ENCODE measurements around the gene CEPT1.

CEPT1 gene

GRCh38 chr1:111099289-111099688 is 40.7 kb upstream of the CEPT1 start:
- Histone ChIP-seq H3K9me3 (ENCODE audit: low read length) (peaks cover 22% of the 10 kb centered on the region), H3K27ac (ENCODE audit: low read depth, low read length, poor library complexity, severe bottlenecking) (no peak overlapping the region)

GRCh38 chr1:111101854-111102642 is 38.0 kb upstream of the CEPT1 start:
- Histone ChIP-seq H3K4me3 (ENCODE audit: low read depth, low read length, poor library complexity, severe bottlenecking) (no peak overlapping the region), H3K9me2 (ENCODE audit: low read depth, low read length) (no peaks in the 10 kb centered on the region), H3K27me3 (ENCODE audit: insufficient read depth, low read length) (no peaks in the 10 kb centered on the region), H3K4me2 (ENCODE audit: low read length) (no peak overlapping the region), H3K27ac (ENCODE audit: low read depth, low read length, poor library complexity, severe bottlenecking) (no peak overlapping the region), H3F3A (ENCODE audit: insufficient read depth, low read length) (no peaks in the 10 kb centered on the region), H3K4me1 (ENCODE audit: insufficient read depth, low read length, severe bottlenecking) (no peaks in the 10 kb centered on the region), H4K20me1 (ENCODE audit: insufficient read depth, low read length) (no peaks in the 10 kb centered on the region), H3K36me3 (ENCODE audit: insufficient read depth, low read length) (no peaks in the 10 kb centered on the region), H3K9ac (ENCODE audit: low read length) (no peak overlapping the region), H3K9me3 (ENCODE audit: low read length) (peaks cover 22% of the 10 kb centered on the region), H2AFZ (ENCODE audit: low read length) (no peak overlapping the region), H3K79me2 (ENCODE audit: insufficient read depth, low read length) (no peaks in the 10 kb centered on the region)
- TF ChIP-seq CTCF (IDR thresholded peaks at IDR 0.05; ENCODE audit: low read length), result no peak
- no peak for TF ChIP-seq EZH2 (IDR thresholded peaks at IDR 0.05; ENCODE audit: borderline replicate concordance, low read length)

More at GRCh38 chr1:111099289-111099688, 40.7 kb upstream of the CEPT1 start:
- no peaks in the 10 kb centered on the region for H3K4me1 ChIP-seq (ENCODE audit: insufficient read depth, low read length, severe bottlenecking)
- H2AFZ ChIP-seq (ENCODE audit: low read length), result no peak overlapping the region
- H3K36me3 ChIP-seq (ENCODE audit: insufficient read depth, low read length), result no peaks in the 10 kb centered on the region
- TF ChIP-seq EZH2 (IDR thresholded peaks at IDR 0.05; ENCODE audit: borderline replicate concordance, low read length) (no peak), CTCF (IDR thresholded peaks at IDR 0.05; ENCODE audit: low read length) (no peak)
- H3K79me2 ChIP-seq (ENCODE audit: insufficient read depth, low read length), result no peaks in the 10 kb centered on the region
- no peaks in the 10 kb centered on the region for H3K9me2 ChIP-seq (ENCODE audit: low read depth, low read length)
- H3K4me2 ChIP-seq (ENCODE audit: low read length), result no peak overlapping the region
- H4K20me1 ChIP-seq (ENCODE audit: insufficient read depth, low read length), result no peaks in the 10 kb centered on the region
- H3K4me3 ChIP-seq (ENCODE audit: low read depth, low read length, poor library complexity, severe bottlenecking), result no peak overlapping the region
- no peak overlapping the region for H3K9ac ChIP-seq (ENCODE audit: low read length)
- no peaks in the 10 kb centered on the region for H3K27me3 ChIP-seq (ENCODE audit: insufficient read depth, low read length)
- no peaks in the 10 kb centered on the region for H3F3A ChIP-seq (ENCODE audit: insufficient read depth, low read length)

- no peaks in the 10 kb centered on the region for H3F3A ChIP-seq (ENCODE audit: insufficient read depth, low read length)
- H3K27me3 ChIP-seq (ENCODE audit: insufficient read depth, low read length), result no peaks in the 10 kb centered on the region
- H4K20me1 ChIP-seq (ENCODE audit: insufficient read depth, low read length), result no peaks in the 10 kb centered on the region
- peaks cover 12% of the 10 kb centered on the region for H3K9me3 ChIP-seq (ENCODE audit: low read length)
- H3K4me2 ChIP-seq (ENCODE audit: low read length), result no peak overlapping the region
- no peak overlapping the region for H3K4me3 ChIP-seq (ENCODE audit: low read depth, low read length, poor library complexity, severe bottlenecking)
- H3K9me2 ChIP-seq (ENCODE audit: low read depth, low read length), result no peaks in the 10 kb centered on the region
- no peaks in the 10 kb centered on the region for H3K79me2 ChIP-seq (ENCODE audit: insufficient read depth, low read length)
- no peak overlapping the region for H2AFZ ChIP-seq (ENCODE audit: low read length)
- H3K4me1 ChIP-seq (ENCODE audit: insufficient read depth, low read length, severe bottlenecking), result no peaks in the 10 kb centered on the region
- no peaks in the 10 kb centered on the region for H3K36me3 ChIP-seq (ENCODE audit: insufficient read depth, low read length)
- TF ChIP-seq CTCF (IDR thresholded peaks at IDR 0.05; ENCODE audit: low read length) (no peak), EZH2 (IDR thresholded peaks at IDR 0.05; ENCODE audit: borderline replicate concordance, low read length) (no peak)
- H3K9ac ChIP-seq (ENCODE audit: low read length), result no peak overlapping the region
- no peak overlapping the region for H3K27ac ChIP-seq (ENCODE audit: low read depth, low read length, poor library complexity, severe bottlenecking)
Observed at GRCh38 chr1:111104981-111105380, 35.0 kb upstream of the CEPT1 start.
